Measurements from ENCODE around the gene ARHGAP19.

ARHGAP19 gene

DNA sequence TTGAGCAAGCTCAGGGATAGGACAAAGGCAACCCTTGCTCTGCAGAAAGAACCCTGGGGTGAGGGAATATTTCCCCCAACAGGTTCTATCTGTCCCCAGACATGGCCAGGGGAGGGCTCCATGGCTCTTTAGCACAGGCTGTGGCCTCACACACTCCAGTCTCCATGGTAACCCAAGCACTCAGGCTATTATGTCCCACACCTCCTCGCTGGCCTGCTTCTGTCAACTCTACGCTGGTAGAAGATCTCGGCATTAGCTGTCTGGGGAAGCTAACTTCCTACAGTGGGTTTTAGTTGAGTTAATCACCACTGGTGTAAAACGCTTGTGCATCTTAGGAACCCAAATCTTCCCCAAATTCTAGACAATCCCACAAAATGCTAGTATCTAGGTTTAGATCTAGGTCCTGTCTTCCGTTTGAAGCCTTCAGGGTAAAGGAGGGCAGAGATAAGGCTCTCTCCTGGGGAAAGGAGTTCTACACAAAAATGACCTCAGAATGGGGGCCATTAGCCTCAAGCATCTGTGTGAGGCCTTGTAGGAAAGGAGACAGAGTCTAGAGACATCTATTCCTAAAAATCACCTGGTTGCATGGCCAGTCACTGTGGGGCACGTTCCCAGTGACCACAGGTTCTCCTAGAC is 70.0 kb downstream of the ARHGAP19 start:
- no peak overlapping the region for H3K4me3 ChIP-seq (replicated peaks; ENCODE audit: low read depth, low read length)
- peaks cover 6% of the 10 kb centered on the region for H3K36me3 ChIP-seq (ENCODE audit: control insufficient read depth, insufficient read depth, low read length)
- no peaks in the 10 kb centered on the region for H3K27me3 ChIP-seq (replicated peaks; ENCODE audit: control insufficient read depth, insufficient read depth, low read length)
- TF ChIP-seq, protein P1, sequence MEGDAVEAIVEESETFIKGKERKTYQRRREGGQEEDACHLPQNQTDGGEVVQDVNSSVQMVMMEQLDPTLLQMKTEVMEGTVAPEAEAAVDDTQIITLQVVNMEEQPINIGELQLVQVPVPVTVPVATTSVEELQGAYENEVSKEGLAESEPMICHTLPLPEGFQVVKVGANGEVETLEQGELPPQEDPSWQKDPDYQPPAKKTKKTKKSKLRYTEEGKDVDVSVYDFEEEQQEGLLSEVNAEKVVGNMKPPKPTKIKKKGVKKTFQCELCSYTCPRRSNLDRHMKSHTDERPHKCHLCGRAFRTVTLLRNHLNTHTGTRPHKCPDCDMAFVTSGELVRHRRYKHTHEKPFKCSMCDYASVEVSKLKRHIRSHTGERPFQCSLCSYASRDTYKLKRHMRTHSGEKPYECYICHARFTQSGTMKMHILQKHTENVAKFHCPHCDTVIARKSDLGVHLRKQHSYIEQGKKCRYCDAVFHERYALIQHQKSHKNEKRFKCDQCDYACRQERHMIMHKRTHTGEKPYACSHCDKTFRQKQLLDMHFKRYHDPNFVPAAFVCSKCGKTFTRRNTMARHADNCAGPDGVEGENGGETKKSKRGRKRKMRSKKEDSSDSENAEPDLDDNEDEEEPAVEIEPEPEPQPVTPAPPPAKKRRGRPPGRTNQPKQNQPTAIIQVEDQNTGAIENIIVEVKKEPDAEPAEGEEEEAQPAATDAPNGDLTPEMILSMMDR (IDR thresholded peaks at IDR 0.05; ENCODE audit: insufficient read depth, low read length, poor library complexity, severe bottlenecking) = no peak
- no peak for DNase-seq (ENCODE audit: extremely low read depth, insufficient read length)

DNA sequence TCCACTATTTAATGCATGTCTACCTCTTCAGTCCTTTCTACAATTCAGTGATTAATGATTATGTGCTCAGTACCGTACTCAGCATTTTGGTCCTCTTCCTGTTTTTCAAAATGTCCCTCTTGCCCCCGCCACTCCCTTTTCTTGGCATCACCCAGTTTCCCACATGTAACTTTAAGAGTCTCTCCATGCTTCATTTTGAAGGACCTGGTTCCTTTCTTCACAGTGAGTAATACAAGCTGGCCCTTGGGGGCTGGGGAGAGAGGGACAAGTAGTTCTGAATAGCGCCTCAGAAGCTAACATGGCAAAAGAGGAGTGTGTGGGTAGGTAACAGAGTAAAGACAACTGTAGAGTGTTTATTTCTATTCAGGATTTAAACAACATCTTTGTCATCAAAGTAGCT is 72.1 kb downstream of the ARHGAP19 start:
- DNase-seq (ENCODE audit: extremely low read depth, insufficient read length) = no peak
- no peak overlapping the region for H3K4me3 ChIP-seq (replicated peaks; ENCODE audit: low read depth, low read length)
- TF ChIP-seq, protein P1 (IDR thresholded peaks at IDR 0.05; ENCODE audit: insufficient read depth, low read length, poor library complexity, severe bottlenecking) = no peak
- no peaks in the 10 kb centered on the region for H3K27me3 ChIP-seq (replicated peaks; ENCODE audit: control insufficient read depth, insufficient read depth, low read length)
- H3K36me3 ChIP-seq (ENCODE audit: control insufficient read depth, insufficient read depth, low read length) = peaks cover 5% of the 10 kb centered on the region

DNA sequence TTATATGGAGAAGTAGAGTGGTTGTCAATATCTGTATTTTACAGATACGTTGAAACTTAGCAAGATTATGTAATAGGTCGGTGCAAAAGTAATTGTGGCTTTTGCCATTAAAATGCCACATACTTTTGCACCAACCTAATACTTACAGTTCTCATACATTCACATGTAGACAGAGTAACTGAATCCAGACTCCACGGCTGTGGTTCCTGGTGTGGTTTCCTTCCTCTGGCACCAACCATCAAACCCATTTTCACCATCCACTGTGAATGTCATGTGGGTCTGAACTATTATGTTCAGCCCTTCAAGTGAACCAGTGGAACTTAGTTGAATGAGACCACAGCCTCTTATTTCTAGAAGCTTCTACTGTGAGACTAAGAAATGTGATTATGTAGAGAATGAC is 75.1 kb downstream of the ARHGAP19 start:
- no peak for DNase-seq (ENCODE audit: extremely low read depth, insufficient read length)
- Histone ChIP-seq H3K27me3 (replicated peaks; ENCODE audit: control insufficient read depth, insufficient read depth, low read length) (no peaks in the 10 kb centered on the region), H3K4me3 (replicated peaks; ENCODE audit: low read depth, low read length) (no peak overlapping the region), H3K36me3 (ENCODE audit: control insufficient read depth, insufficient read depth, low read length) (no peaks in the 10 kb centered on the region)
- TF ChIP-seq, protein P1 (IDR thresholded peaks at IDR 0.05; ENCODE audit: insufficient read depth, low read length, poor library complexity, severe bottlenecking) = no peak

DNA sequence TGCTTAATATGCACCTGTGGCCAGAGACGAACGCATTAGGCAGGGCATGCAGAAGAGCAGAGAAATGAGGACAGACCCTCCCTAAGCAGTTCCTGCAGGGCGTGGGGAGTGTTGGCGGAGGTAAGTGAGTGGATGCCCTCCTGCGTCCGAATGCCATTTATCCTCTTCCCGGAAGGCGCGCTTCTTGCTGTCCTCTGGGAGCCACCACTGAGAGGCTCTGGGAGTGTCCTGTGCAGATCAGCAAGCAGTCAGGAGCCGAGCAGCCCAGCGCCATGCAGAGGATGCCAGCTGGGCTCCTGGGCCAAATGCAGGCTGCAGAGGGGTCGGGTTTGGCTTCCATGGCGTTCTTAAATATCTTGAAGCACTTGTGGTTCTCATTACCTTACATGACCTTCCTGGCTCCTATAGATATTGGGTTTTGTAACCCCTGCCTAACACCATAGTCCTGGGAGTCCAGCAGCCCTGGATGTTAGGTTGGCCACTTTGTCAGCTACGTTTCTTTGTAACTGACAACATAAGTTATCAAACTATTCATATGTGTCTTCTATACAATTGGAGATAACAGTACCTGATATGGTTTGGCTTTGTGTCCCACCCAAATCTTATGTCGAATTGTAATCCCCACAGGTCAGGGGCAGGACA is 76.7 kb downstream of the ARHGAP19 start:
- Histone ChIP-seq H3K4me3 (replicated peaks; ENCODE audit: low read depth, low read length) (no peak overlapping the region), H3K36me3 (ENCODE audit: control insufficient read depth, insufficient read depth, low read length) (no peaks in the 10 kb centered on the region), H3K27me3 (replicated peaks; ENCODE audit: control insufficient read depth, insufficient read depth, low read length) (no peaks in the 10 kb centered on the region)
- TF ChIP-seq, protein P1 (IDR thresholded peaks at IDR 0.05; ENCODE audit: insufficient read depth, low read length, poor library complexity, severe bottlenecking) = no peak
- no peak for DNase-seq (ENCODE audit: extremely low read depth, insufficient read length)

DNA sequence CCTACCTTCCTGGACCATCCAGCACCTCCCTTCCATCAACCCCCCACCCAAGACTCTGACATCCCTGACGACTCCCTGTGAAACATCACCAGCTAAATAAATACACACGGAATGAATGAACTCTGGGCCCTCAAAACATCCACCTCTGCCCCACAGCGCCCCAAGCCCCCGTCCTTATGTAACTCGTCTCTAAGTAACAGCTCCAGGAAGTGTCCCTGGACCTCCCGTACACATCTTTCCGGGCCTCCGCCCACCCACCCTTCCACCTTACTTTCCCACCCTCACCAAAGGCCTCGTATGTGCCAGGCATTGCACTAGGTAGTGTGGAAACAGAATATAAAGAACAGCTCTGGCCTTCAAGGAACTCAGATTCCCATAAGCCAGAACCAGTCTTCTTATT is 79.0 kb downstream of the ARHGAP19 start:
- TF ChIP-seq, protein P1 (IDR thresholded peaks at IDR 0.05; ENCODE audit: insufficient read depth, low read length, poor library complexity, severe bottlenecking) = no peak

More for the DNA sequence above, 79.0 kb downstream of the ARHGAP19 start:
- Histone ChIP-seq H3K27me3 (replicated peaks; ENCODE audit: control insufficient read depth, insufficient read depth, low read length) (no peaks in the 10 kb centered on the region), H3K36me3 (ENCODE audit: control insufficient read depth, insufficient read depth, low read length) (no peaks in the 10 kb centered on the region), H3K4me3 (replicated peaks; ENCODE audit: low read depth, low read length) (no peak overlapping the region)
- DNase-seq (ENCODE audit: extremely low read depth, insufficient read length) = no peak
